ENCODE results near the gene ETV3.
"Not testable (repeated sequence)": the region's sequence is repeated elsewhere in the genome, so short reads cannot be mapped to it uniquely, and the experiment has no call there.

- not testable (repeated sequence) for TF ChIP-seq POLR2A, POLR2AphosphoS5 (IDR thresholded peaks at IDR 0.05)
- TF ChIP-seq, protein P1, sequence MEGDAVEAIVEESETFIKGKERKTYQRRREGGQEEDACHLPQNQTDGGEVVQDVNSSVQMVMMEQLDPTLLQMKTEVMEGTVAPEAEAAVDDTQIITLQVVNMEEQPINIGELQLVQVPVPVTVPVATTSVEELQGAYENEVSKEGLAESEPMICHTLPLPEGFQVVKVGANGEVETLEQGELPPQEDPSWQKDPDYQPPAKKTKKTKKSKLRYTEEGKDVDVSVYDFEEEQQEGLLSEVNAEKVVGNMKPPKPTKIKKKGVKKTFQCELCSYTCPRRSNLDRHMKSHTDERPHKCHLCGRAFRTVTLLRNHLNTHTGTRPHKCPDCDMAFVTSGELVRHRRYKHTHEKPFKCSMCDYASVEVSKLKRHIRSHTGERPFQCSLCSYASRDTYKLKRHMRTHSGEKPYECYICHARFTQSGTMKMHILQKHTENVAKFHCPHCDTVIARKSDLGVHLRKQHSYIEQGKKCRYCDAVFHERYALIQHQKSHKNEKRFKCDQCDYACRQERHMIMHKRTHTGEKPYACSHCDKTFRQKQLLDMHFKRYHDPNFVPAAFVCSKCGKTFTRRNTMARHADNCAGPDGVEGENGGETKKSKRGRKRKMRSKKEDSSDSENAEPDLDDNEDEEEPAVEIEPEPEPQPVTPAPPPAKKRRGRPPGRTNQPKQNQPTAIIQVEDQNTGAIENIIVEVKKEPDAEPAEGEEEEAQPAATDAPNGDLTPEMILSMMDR (IDR thresholded peaks at IDR 0.05): not testable (repeated sequence)
Observed at GRCh38 chr1:157098987-157099632, 39.1 kb downstream of the ETV3 start.

Data from prostate gland (tissue), 2 donors.